Measurements from ENCODE around the gene VSIG1. TPM values are rescaled to one million over a fixed set of nuclear protein-coding genes. Genes with fewer than 3 reads are reported as not detected.

The VSIG1 gene
- total and polyA plus RNA-seq, 10 of the 15 experiments (the other 5 are each of a cell fraction or from before 2014, with no cell fraction given): 0.04 to 0.08 (median 0.06) TPM; not detected in 7

DNA sequence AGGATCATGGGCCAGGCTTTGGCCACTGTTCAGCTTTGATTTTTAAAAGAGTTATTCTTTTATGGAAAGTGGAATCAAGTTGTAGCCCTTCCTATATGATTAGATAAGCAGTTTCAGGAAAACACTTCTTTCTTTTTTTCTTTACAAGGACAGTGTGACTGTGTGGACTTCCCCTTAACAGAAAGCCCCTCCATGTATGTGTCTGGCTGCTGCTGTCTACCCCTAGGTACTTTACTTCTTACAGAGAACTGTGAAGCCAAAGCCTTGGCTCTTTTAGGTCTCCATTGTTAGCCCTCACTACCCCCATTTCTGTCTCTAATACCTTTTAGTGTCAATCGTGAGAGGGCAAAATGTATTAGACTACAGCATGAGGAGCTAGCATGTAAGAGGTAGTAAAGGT, 19.1 kb downstream of the VSIG1 start (continued):
- TF ChIP-seq, protein P1, sequence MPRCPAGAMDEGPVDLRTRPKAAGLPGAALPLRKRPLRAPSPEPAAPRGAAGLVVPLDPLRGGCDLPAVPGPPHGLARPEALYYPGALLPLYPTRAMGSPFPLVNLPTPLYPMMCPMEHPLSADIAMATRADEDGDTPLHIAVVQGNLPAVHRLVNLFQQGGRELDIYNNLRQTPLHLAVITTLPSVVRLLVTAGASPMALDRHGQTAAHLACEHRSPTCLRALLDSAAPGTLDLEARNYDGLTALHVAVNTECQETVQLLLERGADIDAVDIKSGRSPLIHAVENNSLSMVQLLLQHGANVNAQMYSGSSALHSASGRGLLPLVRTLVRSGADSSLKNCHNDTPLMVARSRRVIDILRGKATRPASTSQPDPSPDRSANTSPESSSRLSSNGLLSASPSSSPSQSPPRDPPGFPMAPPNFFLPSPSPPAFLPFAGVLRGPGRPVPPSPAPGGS (IDR thresholded peaks at IDR 0.05; ENCODE audit: borderline replicate concordance, insufficient read depth, low read depth, low read length, poor library complexity, severe bottlenecking): no peak
- TF ChIP-seq, protein P2, sequence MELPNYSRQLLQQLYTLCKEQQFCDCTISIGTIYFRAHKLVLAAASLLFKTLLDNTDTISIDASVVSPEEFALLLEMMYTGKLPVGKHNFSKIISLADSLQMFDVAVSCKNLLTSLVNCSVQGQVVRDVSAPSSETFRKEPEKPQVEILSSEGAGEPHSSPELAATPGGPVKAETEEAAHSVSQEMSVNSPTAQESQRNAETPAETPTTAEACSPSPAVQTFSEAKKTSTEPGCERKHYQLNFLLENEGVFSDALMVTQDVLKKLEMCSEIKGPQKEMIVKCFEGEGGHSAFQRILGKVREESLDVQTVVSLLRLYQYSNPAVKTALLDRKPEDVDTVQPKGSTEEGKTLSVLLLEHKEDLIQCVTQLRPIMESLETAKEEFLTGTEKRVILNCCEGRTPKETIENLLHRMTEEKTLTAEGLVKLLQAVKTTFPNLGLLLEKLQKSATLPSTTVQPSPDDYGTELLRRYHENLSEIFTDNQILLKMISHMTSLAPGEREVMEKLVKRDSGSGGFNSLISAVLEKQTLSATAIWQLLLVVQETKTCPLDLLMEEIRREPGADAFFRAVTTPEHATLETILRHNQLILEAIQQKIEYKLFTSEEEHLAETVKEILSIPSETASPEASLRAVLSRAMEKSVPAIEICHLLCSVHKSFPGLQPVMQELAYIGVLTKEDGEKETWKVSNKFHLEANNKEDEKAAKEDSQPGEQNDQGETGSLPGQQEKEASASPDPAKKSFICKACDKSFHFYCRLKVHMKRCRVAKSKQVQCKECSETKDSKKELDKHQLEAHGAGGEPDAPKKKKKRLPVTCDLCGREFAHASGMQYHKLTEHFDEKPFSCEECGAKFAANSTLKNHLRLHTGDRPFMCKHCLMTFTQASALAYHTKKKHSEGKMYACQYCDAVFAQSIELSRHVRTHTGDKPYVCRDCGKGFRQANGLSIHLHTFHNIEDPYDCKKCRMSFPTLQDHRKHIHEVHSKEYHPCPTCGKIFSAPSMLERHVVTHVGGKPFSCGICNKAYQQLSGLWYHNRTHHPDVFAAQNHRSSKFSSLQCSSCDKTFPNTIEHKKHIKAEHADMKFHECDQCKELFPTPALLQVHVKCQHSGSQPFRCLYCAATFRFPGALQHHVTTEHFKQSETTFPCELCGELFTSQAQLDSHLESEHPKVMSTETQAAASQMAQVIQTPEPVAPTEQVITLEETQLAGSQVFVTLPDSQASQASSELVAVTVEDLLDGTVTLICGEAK (IDR thresholded peaks at IDR 0.05; ENCODE audit: borderline replicate concordance): no peak
- TF ChIP-seq RCOR1 (conservative IDR thresholded peaks at IDR 0.05; ENCODE audit: low read depth, low read length) (no peak), NR2C1 (IDR thresholded peaks at IDR 0.05) (no peak)

DNA sequence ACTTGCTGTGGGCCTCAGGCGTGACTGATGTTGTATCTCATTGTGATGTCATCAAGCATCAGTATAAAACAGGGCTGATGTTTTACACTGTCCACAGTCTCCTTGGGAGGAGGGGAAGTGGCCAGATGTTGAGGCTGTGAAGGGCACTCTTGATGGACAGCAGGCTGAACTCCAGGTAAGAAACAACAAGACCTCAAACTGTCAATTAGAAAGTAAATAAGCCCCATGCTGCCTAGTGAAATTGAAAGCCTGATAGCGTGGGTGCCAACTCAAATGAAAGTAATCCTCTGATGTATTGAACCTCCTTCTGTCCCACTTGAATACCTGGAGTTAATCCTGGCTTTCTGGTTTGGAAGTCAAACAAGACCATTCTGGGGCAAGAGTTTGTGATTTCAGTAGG, 19.7 kb downstream of the VSIG1 start:
- DNase-seq (ENCODE audit: low read depth, low spot score) (no peak), FAIRE-seq (no peak), ATAC-seq (peak; percentile 69)
- BruUV-seq (replicated peaks): no TSS peak
- in situ Hi-C loops (cut with MboI) (no loop called here), intact Hi-C loops (cut with micrococcal nuclease; ENCODE audit: unreplicated experiment) (no loop called here)
- CTCF ChIA-PET: no interaction called here
- Histone ChIP-seq H3K4me3 (no peak overlapping the region), H3K9me3 (replicated peaks; ENCODE audit: control insufficient read depth, insufficient read depth, low read length) (no peaks in the 10 kb centered on the region), H4K20me1 (ENCODE audit: control insufficient read depth, insufficient read depth) (no peaks in the 10 kb centered on the region), H3K79me2 (ENCODE audit: control insufficient read depth, insufficient read depth, low read length) (no peaks in the 10 kb centered on the region), H3K4me1 (ENCODE audit: control insufficient read depth, insufficient read depth, low read length) (no peaks in the 10 kb centered on the region), H3K27ac (ENCODE audit: control insufficient read depth, insufficient read depth) (no peak overlapping the region), H2AFZ (ENCODE audit: control insufficient read depth, low read depth, low read length) (no peak overlapping the region), H3K4me2 (ENCODE audit: control insufficient read depth, insufficient read depth) (no peak overlapping the region), H3K9ac (ENCODE audit: control insufficient read depth, insufficient read depth, low read length) (no peak overlapping the region), H3K27me3 (replicated peaks in 1 of 2; ENCODE audit: control insufficient read depth in 2 of 2, insufficient read depth in 2 of 2, low read length in 1 of 2) (peaks cover 0 to 3% of the 10 kb centered on the region in 2 experiments; a peak in 1 of 4 replicates), H3K36me3 (ENCODE audit: control insufficient read depth in 2 of 2, insufficient read depth in 2 of 2, low read length in 1 of 2) (no peaks in the 10 kb centered on the region)
- 0% methylated on average over 2 of the region's 2 CpGs for WGBS (ENCODE audit: insufficient coverage, insufficient replicate concordance, low lambda C conversion rate, missing lambda C conversion rate)
- SMC1A ChIA-PET (ENCODE audit: uncharacterized antibody, unreplicated experiment): no interaction called here
- TF ChIP-seq PKNOX1 (IDR thresholded peaks at IDR 0.05): peak; percentile 81
- TF ChIP-seq NFYA (IDR thresholded peaks at IDR 0.05; ENCODE audit: borderline replicate concordance, low read depth, low read length): no peak
- 0 out of 2 replicates have a peak, but pooled peaks have one; percentile 11 for TF ChIP-seq IRF4 (IDR thresholded peaks at IDR 0.05; ENCODE audit: low read depth, low read length)
- RAD21 ChIA-PET (ENCODE audit: unreplicated experiment): no interaction called here
- POLR2A ChIA-PET: no interaction called here

Measured in GM12878 (cell line).